ENCODE measurements around the gene KIF25. TPM values are rescaled to one million over a fixed set of nuclear protein-coding genes. Genes with fewer than 3 reads are reported as not detected.
"Not testable (repeated sequence)": the region's sequence is repeated elsewhere in the genome, so short reads cannot be mapped to it uniquely, and the experiment has no call there.

KIF25 gene
- total RNA-seq, 1 donor from 2014 or later, result not detected

DNA sequence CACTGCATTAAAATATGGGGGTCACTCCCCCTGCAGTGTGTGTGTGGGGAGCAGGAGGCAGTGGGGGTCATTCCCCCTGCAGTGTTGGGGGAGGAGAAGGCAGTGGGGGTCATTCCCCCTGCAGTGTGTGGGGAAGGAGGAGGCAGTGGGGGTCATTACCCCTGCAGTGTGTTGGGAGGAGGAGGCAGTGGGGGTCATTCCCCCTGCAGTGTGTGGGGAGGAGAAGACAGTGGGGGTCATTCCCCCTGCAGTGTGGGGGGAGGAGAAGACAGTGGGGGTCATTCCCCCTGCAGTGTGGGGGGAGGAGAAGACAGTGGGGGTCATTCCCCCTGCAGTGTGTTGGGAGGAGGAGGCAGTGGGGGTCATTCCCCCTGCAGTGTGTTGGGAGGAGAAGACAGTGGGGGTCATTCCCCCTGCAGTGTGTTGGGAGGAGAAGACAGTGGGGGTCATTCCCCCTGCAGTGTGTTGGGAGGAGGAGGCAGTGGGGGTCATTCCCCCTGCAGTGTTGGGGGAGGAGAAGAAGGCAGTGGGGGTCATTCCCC is 21.3 kb upstream of the KIF25 start:
- not testable (repeated sequence) for DNase-seq

- DNase-seq, result no peak
Measured at GRCh38 chr6:167976708-167977107, 20.8 kb upstream of the KIF25 start.

DNA sequence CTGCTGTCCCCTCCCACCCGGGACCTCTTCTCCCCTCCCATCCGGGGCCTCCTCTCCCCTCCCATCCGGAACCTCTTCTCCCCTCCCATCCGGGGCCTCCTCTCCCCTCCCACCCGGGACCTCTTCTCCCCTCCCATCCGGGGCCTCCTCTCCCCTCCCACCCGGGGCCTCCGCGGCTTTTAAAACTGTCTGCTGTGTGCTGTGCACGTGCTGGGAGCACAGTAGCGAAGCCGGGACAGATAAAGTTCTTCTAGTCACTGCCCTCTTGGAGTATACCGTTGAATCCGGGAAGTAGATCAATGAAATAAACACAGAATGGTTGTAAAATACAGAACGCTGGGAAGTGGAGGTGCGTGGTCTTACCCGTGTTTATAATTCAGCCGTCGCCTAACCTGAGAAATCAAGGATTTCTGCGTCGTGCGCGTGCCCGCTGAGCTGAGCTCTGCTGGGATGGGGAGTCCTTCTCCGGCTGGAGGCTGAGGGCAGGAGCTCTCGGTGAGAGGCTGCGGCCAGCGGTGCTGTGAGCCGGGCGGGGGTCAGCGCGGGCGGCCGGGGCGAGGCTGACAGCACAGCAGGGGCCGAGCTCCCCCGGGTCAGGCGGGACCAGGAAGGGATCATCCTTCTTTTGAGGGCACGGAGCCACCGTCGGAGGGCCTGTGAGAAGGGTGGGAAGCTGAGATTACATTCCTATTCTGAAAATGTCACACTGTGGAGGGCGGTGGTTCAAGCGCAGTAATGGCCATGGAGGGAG is 19.6 kb upstream of the KIF25 start:
- DNase-seq, result no peak

DNA sequence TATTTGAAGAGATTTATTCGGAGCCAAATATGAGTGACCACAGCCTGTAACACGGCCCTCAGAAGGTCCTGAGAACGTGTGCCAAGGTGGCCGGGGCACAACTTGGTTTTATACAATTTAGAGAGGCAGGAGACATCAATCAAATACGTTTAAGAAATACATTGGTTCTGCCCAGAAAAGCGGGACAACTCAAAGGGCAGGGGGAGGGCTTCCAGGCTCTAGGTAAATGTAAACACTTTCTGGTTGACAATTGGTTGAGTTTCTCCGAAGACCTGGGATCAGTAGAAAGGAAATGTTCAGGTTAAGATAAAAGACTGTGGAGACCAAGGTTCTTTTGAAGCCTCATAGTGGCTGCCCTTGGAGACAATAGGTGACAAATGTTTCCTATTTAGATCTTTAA is 18.9 kb upstream of the KIF25 start:
- DNase-seq, result no peak

- no peak for DNase-seq
Measured at GRCh38 chr6:167979436-167980139, 17.9 kb upstream of the KIF25 start.

DNA sequence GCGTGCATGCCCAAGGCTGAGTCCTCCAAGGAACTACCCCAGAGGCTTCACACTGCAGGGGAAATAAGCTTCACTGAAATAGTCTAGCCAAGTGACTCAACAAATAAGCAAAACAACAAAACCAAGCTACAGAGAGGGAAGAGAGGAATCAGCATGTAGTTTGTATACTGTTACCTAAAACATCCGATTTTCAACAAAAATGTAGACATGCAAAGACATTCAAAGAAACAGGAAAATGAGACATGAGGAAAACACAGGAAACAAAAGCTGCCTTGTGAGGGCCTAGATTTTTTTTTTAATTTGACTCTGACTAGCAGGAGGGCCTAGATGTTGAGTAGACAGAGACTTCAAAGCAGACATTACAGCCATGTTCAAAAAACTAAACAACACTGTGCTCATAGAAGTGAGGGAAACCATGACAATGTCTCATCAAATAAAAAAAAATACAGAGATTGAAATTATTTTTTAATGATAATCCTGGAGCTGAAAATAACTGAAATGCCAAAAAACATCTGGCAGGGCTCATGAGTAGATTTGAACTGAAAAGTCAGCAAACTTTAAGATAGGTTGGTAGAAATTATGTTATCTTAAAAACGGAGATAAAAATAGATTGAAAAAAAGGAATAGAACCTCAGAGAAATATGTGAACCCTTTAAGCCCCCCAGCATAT is 16.4 kb upstream of the KIF25 start:
- DNase-seq, result peak; percentile 39

DNA sequence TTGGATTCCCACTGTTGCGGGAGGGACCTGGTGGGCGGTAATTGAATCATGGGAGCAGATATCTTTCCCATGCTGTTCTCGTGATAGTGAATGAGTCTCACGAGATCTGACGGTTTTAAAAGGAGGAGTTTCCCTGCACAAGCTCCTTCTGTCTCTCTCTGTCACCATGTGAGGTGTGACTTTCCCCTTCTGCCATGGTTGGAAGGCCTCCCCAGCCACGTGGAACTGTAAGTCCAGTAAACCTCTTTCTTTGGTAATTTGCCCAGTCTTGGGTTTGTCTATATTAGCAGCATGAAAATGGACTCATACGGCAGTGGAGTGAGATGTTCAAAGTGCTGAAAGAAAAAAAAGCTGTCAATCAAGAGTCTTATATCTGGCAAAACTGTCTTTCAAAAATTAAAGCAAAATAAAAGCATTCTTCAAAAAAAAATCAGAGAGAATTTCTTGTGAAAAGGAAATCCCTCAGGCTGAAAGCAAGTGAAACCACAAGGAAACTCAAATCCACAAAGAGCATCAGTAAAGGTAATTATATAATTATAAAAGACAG is 15.5 kb upstream of the KIF25 start:
- DNase-seq, result no peak

DNA sequence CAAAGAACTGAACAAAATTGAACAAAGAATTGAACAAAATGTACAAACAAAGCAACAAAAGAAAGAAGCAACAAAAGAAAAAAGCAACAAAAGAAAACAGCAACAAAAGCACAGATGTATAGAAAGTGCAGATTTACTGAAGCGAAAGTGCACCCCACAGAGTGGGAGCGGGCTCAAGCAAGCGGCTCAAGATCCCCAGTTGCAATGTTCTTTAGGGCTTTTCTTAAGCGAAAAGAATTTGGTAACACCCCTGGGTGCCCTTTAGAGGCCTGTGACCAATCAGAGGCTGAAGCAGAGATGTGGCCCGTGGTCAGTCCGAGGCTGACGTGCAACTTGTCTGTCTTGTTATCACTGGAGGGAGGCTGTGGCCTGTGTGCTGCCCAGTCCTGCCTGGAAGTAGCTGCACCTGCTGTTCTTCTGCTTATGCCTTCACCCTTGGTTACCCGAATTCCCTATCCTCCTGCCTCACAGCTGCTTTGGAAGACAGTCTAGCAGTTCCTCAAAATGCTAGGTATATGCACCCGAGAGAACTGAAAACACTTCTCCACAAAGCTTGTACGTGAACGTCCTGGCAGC is 13.2 kb upstream of the KIF25 start:
- DNase-seq, result no peak

- no peak for DNase-seq
Measured at GRCh38 chr6:167984876-167985604, 12.4 kb upstream of the KIF25 start.

GRCh38 chr6:167985911-167986595 is 11.4 kb upstream of the KIF25 start:
- DNase-seq, result no peak

DNA sequence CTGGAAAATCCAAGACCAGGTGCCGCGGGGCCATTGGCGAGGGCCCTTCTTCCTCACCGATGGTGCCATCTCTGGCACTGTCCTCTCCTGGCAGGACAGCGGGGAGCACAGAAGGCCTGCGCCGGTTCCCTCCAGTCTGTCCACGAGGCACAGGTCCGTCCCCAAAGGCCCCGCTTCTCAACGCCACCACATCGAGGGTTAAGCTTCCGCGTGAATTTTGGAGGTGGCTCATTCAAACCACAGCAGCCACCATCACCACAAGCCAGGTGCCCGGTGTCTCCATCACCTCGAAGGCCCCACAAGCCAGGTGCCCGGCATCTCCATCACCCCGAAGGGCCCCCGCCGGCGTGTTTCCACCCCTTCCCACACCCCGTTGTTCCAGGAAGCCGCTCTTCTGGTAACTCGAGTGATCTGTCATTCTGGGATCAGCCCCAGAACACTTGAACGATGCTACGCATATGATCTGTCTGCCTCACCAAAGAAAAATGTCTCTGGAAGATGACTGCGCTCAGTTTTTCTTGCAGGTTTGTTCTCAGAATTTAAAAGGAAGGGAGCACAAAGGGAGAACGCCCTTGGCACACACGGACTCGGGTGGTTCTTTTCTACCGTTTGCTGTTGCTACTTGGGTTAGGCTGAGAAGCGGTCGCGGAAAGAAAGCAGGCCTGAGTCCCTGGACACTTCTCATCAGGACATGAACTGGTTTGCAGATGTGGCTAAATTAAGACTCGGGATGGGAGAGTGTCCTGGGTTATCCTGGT is 9.9 kb upstream of the KIF25 start:
- DNase-seq, result no peak

GRCh38 chr6:167988154-167988495 is 9.3 kb upstream of the KIF25 start:
- DNase-seq, result no peak

DNA sequence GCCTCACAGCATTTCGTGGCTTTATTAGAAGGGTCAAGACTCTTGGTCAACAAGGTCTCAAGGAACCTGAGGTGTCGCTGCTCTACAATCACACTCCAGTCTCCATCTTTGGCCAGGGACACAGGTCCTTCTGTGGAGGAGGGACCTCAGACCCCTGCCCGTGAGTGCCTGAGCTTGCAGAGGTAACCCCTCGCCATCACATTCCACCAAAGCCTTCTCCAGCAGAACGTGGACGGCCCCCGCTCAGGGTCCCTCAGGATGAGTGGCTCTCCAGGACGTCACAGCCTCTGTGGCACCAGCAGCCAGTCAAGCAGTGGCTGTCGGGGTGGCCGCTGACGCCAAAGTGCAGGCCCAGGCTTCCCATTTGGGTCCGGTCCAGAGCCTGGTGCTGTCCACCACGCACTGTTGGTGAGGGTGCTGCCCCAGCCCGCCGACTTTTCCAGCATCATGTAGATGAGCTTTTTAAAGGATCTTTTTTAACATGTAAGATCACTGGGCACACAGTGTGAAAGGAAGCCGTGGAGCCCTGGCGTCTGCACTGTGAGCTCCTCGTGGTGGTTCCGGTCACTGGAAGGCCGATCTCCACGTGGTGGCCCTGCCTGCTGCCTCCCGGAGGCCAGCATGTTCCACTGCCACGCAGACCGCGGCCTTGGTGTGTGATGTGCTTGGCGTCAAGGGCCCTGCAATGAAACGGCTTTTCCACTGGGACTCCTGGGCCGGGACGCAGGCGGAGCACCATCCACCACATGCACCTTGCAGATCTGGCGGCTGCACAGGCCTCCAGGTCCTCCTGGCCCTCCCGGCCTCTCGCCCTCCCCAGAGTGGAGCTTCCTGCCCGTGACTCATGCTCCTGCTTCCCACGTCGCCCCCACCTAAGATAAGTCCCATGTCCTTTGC is 8.3 kb upstream of the KIF25 start:
- DNase-seq, result no peak

DNA sequence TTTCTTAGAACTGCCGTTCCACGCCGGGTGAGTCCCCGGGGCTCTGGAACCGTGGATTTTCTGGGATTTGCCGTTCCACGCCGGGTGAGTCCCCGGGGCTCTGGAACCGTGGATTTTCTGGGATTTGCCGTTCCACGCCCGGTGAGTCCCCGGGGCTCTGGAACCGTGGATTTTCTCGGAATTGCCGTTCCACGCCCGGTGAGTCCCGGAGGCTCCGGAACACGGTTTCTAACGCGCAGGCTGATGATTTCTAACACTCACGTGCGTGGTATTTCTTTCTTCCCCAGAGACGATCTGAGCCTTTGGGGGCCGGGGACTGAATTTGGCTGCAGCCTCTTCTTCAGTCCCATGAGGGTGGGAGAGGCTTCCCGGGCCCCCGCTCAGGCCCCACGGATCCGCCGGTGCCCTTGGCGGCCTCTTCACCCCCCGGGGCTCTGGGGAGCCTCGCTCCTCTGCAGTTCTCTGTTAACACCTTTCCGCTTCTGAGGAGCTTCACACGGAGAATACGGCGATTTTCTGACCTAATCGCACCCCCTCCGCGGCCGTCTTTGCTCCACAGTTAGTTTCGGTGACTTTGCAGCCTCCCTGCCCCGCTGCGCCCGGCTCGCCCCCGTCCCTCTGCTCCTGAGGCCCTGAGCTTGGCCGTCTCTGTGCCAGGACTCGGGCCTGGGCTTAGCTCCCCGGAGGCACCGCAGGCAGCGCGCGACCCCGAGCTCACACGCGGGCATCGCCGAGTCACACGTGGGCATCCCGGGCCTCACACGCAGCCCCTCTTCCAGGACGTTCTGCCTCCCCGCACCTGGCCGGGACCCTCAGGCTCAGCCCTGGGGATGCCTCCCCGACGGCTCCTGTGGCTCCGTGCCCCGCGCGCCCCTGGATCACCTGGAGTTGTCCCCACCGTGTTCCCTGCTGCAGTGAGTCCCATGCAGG is 7.2 kb upstream of the KIF25 start:
- DNase-seq, result no peak

GRCh38 chr6:167993169-167993568 is 4.3 kb upstream of the KIF25 start:
- peak; percentile 96 for DNase-seq

DNA sequence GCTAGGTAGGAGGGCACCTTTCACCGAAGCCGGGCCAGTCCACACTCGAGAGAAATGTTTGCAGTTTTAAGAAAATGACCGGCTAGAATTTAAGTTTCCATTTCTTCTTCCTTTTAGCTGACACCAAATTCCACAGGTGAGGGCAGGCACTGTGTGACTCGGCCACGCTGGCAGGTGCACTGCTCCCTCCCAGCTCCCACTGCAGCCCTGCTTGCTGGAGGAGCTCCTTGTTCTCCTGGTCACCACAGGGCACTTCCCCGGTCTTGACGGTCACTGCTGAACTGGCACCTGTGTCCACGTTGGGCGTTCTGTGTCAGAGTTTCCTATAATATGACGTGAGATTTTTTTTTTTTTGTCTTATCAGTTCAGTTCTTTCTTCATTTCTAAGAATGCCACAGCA is 3.6 kb upstream of the KIF25 start:
- peak; percentile 23 for DNase-seq

DNA sequence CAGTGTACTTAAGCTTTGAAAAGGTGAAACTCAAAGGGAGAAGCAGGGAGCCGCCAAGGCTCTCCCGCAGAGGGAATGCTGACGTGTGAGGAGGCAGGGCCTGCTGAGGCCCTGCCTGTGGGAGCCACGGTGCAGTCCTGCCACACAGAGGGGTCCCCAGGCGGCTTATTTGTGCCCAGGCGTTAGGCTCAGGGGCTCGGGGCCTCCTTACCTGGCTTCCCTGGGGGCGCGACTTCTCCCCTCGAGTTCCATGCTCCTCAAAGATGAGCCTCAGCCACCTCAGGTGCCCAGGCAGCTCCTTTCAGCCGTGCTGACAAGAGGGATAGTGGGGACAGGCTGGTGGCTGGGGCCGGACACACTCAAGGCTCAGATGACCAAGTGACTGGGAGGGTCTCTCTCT is 2.2 kb upstream of the KIF25 start:
- no peak for DNase-seq

DNA sequence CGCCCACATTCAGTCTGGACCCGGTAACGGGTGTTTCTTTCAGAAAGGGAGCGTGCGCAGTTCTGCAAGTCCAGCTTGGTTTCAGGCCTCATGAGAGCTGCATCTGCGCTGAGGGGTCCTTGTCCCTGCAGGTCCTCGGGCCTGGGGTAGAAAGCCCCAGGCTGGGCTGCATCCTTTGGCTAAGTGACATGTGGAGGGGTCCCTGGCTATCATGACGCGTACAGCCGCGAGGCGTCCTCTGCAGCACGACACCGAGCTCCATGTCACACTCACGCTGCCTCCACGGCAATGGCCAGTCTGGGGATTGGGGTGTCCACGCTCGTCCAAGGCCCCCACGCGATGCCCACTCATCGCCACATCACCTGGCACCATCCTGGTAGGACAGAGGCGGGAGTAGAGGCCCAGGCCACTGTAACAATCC is 1.7 kb upstream of the KIF25 start:
- no peak for DNase-seq
